Muscle layer of duodenum (tissue), 2 donors: Measurements from ENCODE around the gene SLC18A3.

Source experiments
- H3K27ac ChIP-seq: one replicate; pipeline ENCODE4 v1.7.0; 2013; ENCODE audit warnings: mild to moderate bottlenecking, low read length
- H3K27me3 ChIP-seq: one replicate; pipeline ENCODE4 v1.7.0; 2013; ENCODE audit warnings: low read depth, mild to moderate bottlenecking, control low read depth, low read length
- H3K36me3 ChIP-seq, 2 donors: one replicate each; pipeline ENCODE4 v1.7.0; 2013; ENCODE audit warnings: low read length in 2 of 2, control low read depth in 1 of 2, mild to moderate bottlenecking in 1 of 2; ENCODE audit not compliant: insufficient read depth in 2 of 2, control insufficient read depth in 1 of 2
- H3K4me1 ChIP-seq, 2 donors: one replicate each; pipeline ENCODE4 v1.7.0; 2013; ENCODE audit warnings: low read length in 2 of 2, mild to moderate bottlenecking in 2 of 2, control low read depth in 1 of 2, moderate library complexity in 1 of 2; ENCODE audit not compliant: insufficient read depth in 2 of 2, control insufficient read depth in 1 of 2
- H3K4me3 ChIP-seq, 2 donors: one replicate each; pipeline ENCODE4 v1.7.0; 2013; ENCODE audit warnings: low read length in 2 of 2, low read depth in 1 of 2, mild to moderate bottlenecking in 1 of 2
- H3K9me3 ChIP-seq, 2 donors: one replicate each; pipeline ENCODE4 v1.7.0; 2013; ENCODE audit warnings: low read length in 2 of 2, control low read depth in 1 of 2, mild to moderate bottlenecking in 1 of 2; ENCODE audit not compliant: control insufficient read depth in 1 of 2
- donor health status: healthy.

Gene SLC18A3

GRCh38 chr10:49620841-49621378 is 10.8 kb downstream of the SLC18A3 start:
- H3K9me3 ChIP-seq, result no peaks in the 10 kb centered on the region
- H3K27ac ChIP-seq, result no peak overlapping the region
- H3K27me3 ChIP-seq, result peaks cover 7% of the 10 kb centered on the region
- no peak overlapping the region for H3K4me3 ChIP-seq
- H3K4me1 ChIP-seq, result no peaks in the 10 kb centered on the region
- no peaks in the 10 kb centered on the region for H3K36me3 ChIP-seq

GRCh38 chr10:49621561-49621960 is 11.5 kb downstream of the SLC18A3 start:
- Histone ChIP-seq H3K4me3 (no peak overlapping the region), H3K36me3 (no peaks in the 10 kb centered on the region), H3K9me3 (no peaks in the 10 kb centered on the region), H3K27me3 (peaks cover 7% of the 10 kb centered on the region), H3K4me1 (no peaks in the 10 kb centered on the region), H3K27ac (no peak overlapping the region)

GRCh38 chr10:49622426-49623425 is 12.6 kb downstream of the SLC18A3 start:
- no peak overlapping the region for H3K4me3 ChIP-seq

GRCh38 chr10:49624629-49625028 is 14.5 kb downstream of the SLC18A3 start:
- Histone ChIP-seq H3K9me3 (no peaks in the 10 kb centered on the region), H3K27ac (no peak overlapping the region), H3K27me3 (no peaks in the 10 kb centered on the region)

More at GRCh38 chr10:49622426-49623425, 12.6 kb downstream of the SLC18A3 start:
- Histone ChIP-seq H3K27me3 (no peaks in the 10 kb centered on the region), H3K9me3 (no peaks in the 10 kb centered on the region), H3K36me3 (no peaks in the 10 kb centered on the region), H3K4me1 (no peaks in the 10 kb centered on the region), H3K27ac (no peak overlapping the region)

GRCh38 chr10:49625411-49625810 is 15.3 kb downstream of the SLC18A3 start:
- H3K36me3 ChIP-seq, result no peaks in the 10 kb centered on the region
- H3K4me3 ChIP-seq, result no peak overlapping the region
- H3K9me3 ChIP-seq, result no peaks in the 10 kb centered on the region
- no peaks in the 10 kb centered on the region for H3K27me3 ChIP-seq
- no peak overlapping the region for H3K27ac ChIP-seq
- no peaks in the 10 kb centered on the region for H3K4me1 ChIP-seq

More at GRCh38 chr10:49624629-49625028, 14.5 kb downstream of the SLC18A3 start:
- no peaks in the 10 kb centered on the region for H3K36me3 ChIP-seq
- H3K4me3 ChIP-seq, result no peak overlapping the region
- no peaks in the 10 kb centered on the region for H3K4me1 ChIP-seq

- Histone ChIP-seq H3K4me1 (no peaks in the 10 kb centered on the region), H3K9me3 (no peaks in the 10 kb centered on the region), H3K27me3 (no peaks in the 10 kb centered on the region), H3K4me3 (no peak overlapping the region), H3K36me3 (no peaks in the 10 kb centered on the region), H3K27ac (no peak overlapping the region)
These were observed 16.9 kb downstream of the SLC18A3 start for GRCh38 chr10:49627038-49627437.

GRCh38 chr10:49627644-49628247 is 17.6 kb downstream of the SLC18A3 start:
- no peak overlapping the region for H3K27ac ChIP-seq
- no peaks in the 10 kb centered on the region for H3K36me3 ChIP-seq
- H3K27me3 ChIP-seq, result no peaks in the 10 kb centered on the region
- no peak overlapping the region for H3K4me3 ChIP-seq
- no peaks in the 10 kb centered on the region for H3K4me1 ChIP-seq
- no peaks in the 10 kb centered on the region for H3K9me3 ChIP-seq

- Histone ChIP-seq H3K27ac (no peak overlapping the region), H3K9me3 (no peaks in the 10 kb centered on the region), H3K4me3 (no peak overlapping the region), H3K27me3 (no peaks in the 10 kb centered on the region), H3K4me1 (no peaks in the 10 kb centered on the region), H3K36me3 (no peaks in the 10 kb centered on the region)
These were observed 18.5 kb downstream of the SLC18A3 start for GRCh38 chr10:49628599-49628998.

GRCh38 chr10:49629431-49629881 is 19.3 kb downstream of the SLC18A3 start:
- Histone ChIP-seq H3K9me3 (no peaks in the 10 kb centered on the region), H3K4me3 (no peak overlapping the region), H3K4me1 (no peaks in the 10 kb centered on the region), H3K36me3 (no peaks in the 10 kb centered on the region), H3K27ac (no peak overlapping the region), H3K27me3 (no peaks in the 10 kb centered on the region)

GRCh38 chr10:49631975-49632374 is 21.9 kb downstream of the SLC18A3 start:
- H3K36me3 ChIP-seq, result no peaks in the 10 kb centered on the region
- H3K27me3 ChIP-seq, result no peaks in the 10 kb centered on the region
- no peak overlapping the region for H3K4me3 ChIP-seq
- no peak overlapping the region for H3K27ac ChIP-seq
- H3K4me1 ChIP-seq, result no peaks in the 10 kb centered on the region
- no peaks in the 10 kb centered on the region for H3K9me3 ChIP-seq
